HCT116 (cell line): ENCODE measurements around the gene TMEM209. TPM values are rescaled to one million over a fixed set of nuclear protein-coding genes. Genes with fewer than 3 reads are reported as not detected.

Source experiments
- ATAC-seq: fragments of 200-7000 bp; cut with Tn5 transposase; 2 replicates; pipeline ENCODE4 v1.9.1; 2020; ENCODE audit warnings: mild to moderate bottlenecking, moderate library complexity
- BruUV-seq: library from RNA; stranded (reverse); fragments of 400-500 nt; replicated peaks from 2 replicates; lab custom pipeline; 2021; lab: Mats Ljungman, UMichigan
- CTCF ChIA-PET: fragments of 300-600 bp; sonication (Branson Sonifier 250); formaldehyde crosslinking; loops from one replicate; lab custom pipeline; 2021; ENCODE audit warnings: antibody characterized with exemption; lab: Charles Lee
- POLR2A ChIA-PET: fragments of 300-600, 350-600 bp; sonication (Branson Sonifier 250); formaldehyde crosslinking; loops from one replicate; lab custom pipeline; 2021; ENCODE audit warnings: antibody characterized with exemption; lab: Charles Lee
- RAD21 ChIA-PET, 2 experiments: fragments of 300-600 bp; sonication (Branson Sonifier 250); formaldehyde crosslinking; loops; one replicate each; lab custom pipeline; 2023; ENCODE audit warnings: low total read pairs in 2 of 2; ENCODE audit not compliant: uncharacterized antibody in 2 of 2, unreplicated experiment in 2 of 2, low non-redundant PET in 1 of 2; lab: Charles Lee
- DNase-seq: peaks from one replicate; pipeline ENCODE4 v3.0.0-alpha.2; 2010; ENCODE audit warnings: low read depth, low spot score
- H2AFZ ChIP-seq: fragments of 200-600 bp; shearing (Covaris generic), sonication (generic); 2 replicates; pipeline ENCODE4 v1.6.1; 2017; ENCODE audit warnings: low read depth, mixed run types, mixed read lengths, antibody characterized with exemption, low read length; ENCODE audit not compliant: poor library complexity, severe bottlenecking
- H3K27ac ChIP-seq: 2 replicates; pipeline ENCODE4 v1.5.1; 2012; ENCODE audit warnings: low read depth, low read length
- H3K27me3 ChIP-seq: fragments of 200-600 bp; sonication (generic); 2 replicates; pipeline ENCODE4 v1.6.1; 2016; ENCODE audit warnings: mixed run types, low read length, mixed read lengths; ENCODE audit not compliant: insufficient read depth
- H3K36me3 ChIP-seq, 2 experiments: fragments of 200-500 bp in 1 of 2; fragments of 200-600 bp in 1 of 2; sonication (Bioruptor generic) in 1 of 2; sonication (generic) in 1 of 2; 2 replicates each; pipeline versions ENCODE4 v1.5.1 to v1.6.1; 2014 to 2016; ENCODE audit warnings: low read length in 2 of 2, inconsistent platforms in 1 of 2, mixed read lengths in 1 of 2, mixed run types in 1 of 2; ENCODE audit not compliant: insufficient read depth in 2 of 2, control insufficient read depth in 1 of 2
- H3K4me1 ChIP-seq, 2 experiments: fragments of 200-600 bp in 1 of 2; sonication (generic) in 1 of 2; 2 replicates each; pipeline versions ENCODE4 v1.5.1 to v1.6.1; 2012 to 2017; ENCODE audit warnings: low read length in 2 of 2, inconsistent platforms in 1 of 2, mild to moderate bottlenecking in 1 of 2, mixed read lengths in 1 of 2, mixed run types in 1 of 2, moderate library complexity in 1 of 2; ENCODE audit not compliant: insufficient read depth in 2 of 2, control insufficient read depth in 1 of 2
- H3K4me2 ChIP-seq: fragments of 200-600 bp; sonication (generic); 2 replicates; pipeline ENCODE4 v1.6.1; 2017; ENCODE audit warnings: mixed run types, low read length, mixed read lengths
- H3K4me3 ChIP-seq, 2 experiments: fragments of 200-600 bp in 1 of 2; sonication (generic) in 1 of 2; replicated peaks in 1 of 2; 2 replicates each; pipeline ENCODE4 v1.5.1; 2011 to 2016; ENCODE audit warnings: low read length in 2 of 2, control low read depth in 1 of 2, low read depth in 1 of 2, mild to moderate bottlenecking in 1 of 2, mixed read lengths in 1 of 2, mixed run types in 1 of 2
- H3K79me2 ChIP-seq: fragments of 200-600 bp; sonication (generic); 2 replicates; pipeline ENCODE4 v1.6.1; 2017; ENCODE audit warnings: mild to moderate bottlenecking, mixed run types, low read length, moderate library complexity, mixed read lengths; ENCODE audit not compliant: insufficient read depth
- H3K9ac ChIP-seq: fragments of 200-600 bp; sonication (generic); 2 replicates; pipeline ENCODE4 v1.6.1; 2016; ENCODE audit warnings: low read length, mixed read lengths
- H3K9me2 ChIP-seq: fragments of 200-600 bp; sonication (generic), shearing (Covaris generic); 2 replicates; pipeline ENCODE4 v1.6.1; 2017; ENCODE audit warnings: mixed run types, mild to moderate bottlenecking, moderate library complexity; ENCODE audit not compliant: insufficient read depth
- H3K9me3 ChIP-seq, 2 experiments: fragments of 200-500 bp in 1 of 2; fragments of 200-600 bp in 1 of 2; sonication (Bioruptor generic) in 1 of 2; sonication (generic) in 1 of 2; 2 replicates each; pipeline ENCODE4 v1.6.1; 2014 to 2017; ENCODE audit warnings: low read length in 2 of 2, mixed read lengths in 2 of 2, inconsistent platforms in 1 of 2, low read depth in 1 of 2, mild to moderate bottlenecking in 1 of 2, mixed run types in 1 of 2, moderate library complexity in 1 of 2; ENCODE audit not compliant: control insufficient read depth in 1 of 2, insufficient read depth in 1 of 2
- H4K20me1 ChIP-seq: fragments of 200-600 bp; sonication (generic), shearing (Covaris generic); 2 replicates; pipeline ENCODE4 v1.6.1; 2017; ENCODE audit warnings: mixed run types, mild to moderate bottlenecking, moderate library complexity; ENCODE audit not compliant: insufficient read depth
- FOSL1 ChIP-seq: IDR thresholded peaks from 2 replicates; pipeline ENCODE4 v1.6.1; 2012; ENCODE audit warnings: low read depth
- JUND ChIP-seq: IDR thresholded peaks from 2 replicates; pipeline ENCODE4 v1.6.1; 2012
- RAD21 ChIP-seq: IDR thresholded peaks from 2 replicates; pipeline ENCODE4 v1.6.1; 2012; ENCODE audit warnings: low read depth, mild to moderate bottlenecking
- SIN3A ChIP-seq: IDR thresholded peaks from 2 replicates; pipeline ENCODE4 v1.6.1; 2012; ENCODE audit warnings: low read depth
- SRF ChIP-seq: IDR thresholded peaks from 2 replicates; pipeline ENCODE4 v1.6.1; 2012; ENCODE audit warnings: low read depth
- YY1 ChIP-seq: IDR thresholded peaks from 2 replicates; pipeline ENCODE4 v1.6.1; 2011; ENCODE audit warnings: low read length, low read depth, moderate library complexity, mild to moderate bottlenecking; ENCODE audit not compliant: insufficient replicate concordance; ENCODE audit errors: extremely low read depth
- intact Hi-C: fragments of 100-400 bp; cut with micrococcal nuclease; formaldehyde crosslinking; loops from 2 replicates; pipeline ENCODE4 v1.10.0; 2022
- total RNA-seq: library from RNA; stranded (reverse); gene quantifications from one replicate; pipeline ENCODE4 v1.2.1, GENCODE V29; 2021; ENCODE audit not compliant: unreplicated experiment
- TF ChIP-seq, protein P1 (sequence below), 3 experiments: fragments of 200-600 bp in 1 of 3; sonication (generic) in 1 of 3; IDR thresholded peaks in 2 of 3; conservative IDR thresholded peaks in 1 of 3; 2 replicates each; pipeline ENCODE4 v1.5.1; 2012 to 2017; ENCODE audit warnings: low read depth in 2 of 3, low read length in 2 of 3, antibody characterized with exemption in 1 of 3, borderline replicate concordance in 1 of 3, control low read depth in 1 of 3, mild to moderate bottlenecking in 1 of 3, mixed read lengths in 1 of 3, mixed run types in 1 of 3, moderate library complexity in 1 of 3; ENCODE audit not compliant: insufficient read depth in 1 of 3
- TF ChIP-seq, protein P2 (sequence below): IDR thresholded peaks from 2 replicates; pipeline ENCODE4 v1.6.1; 2011; ENCODE audit warnings: mild to moderate bottlenecking, low read length, moderate library complexity; ENCODE audit not compliant: insufficient replicate concordance; ENCODE audit errors: extremely low read depth
- TF ChIP-seq, protein P3 (sequence below): IDR thresholded peaks from 2 replicates; pipeline ENCODE4 v1.6.1; 2012

Gene TMEM209
- total RNA-seq, 1 experiment from 2014 or later, result 35.8 TPM

DNA sequence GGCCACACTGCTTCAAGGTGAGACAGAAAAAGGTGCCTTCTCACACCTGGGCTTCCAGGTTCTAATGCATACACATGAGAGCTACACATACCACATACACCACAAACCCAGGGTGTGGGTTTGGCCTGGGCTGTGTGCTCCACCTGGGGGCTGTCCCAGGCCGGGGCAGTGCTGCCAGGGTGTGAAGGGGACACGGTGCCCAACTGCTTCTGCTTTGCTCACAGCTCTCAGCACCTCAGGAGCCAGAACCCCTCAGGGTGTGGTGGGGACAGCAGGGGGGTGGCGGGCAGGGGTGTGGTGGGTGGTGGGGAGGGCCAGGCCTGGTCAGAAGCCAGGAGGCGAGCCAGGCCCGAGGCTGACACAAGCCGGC, 51.1 kb downstream of the TMEM209 start:
- no peak overlapping the region for H3K4me3 ChIP-seq
- no peak for DNase-seq
- no peaks in the 10 kb centered on the region for H3K79me2 ChIP-seq
- no peak overlapping the region for H3K27ac ChIP-seq
- no peaks in the 10 kb centered on the region for H3K4me1 ChIP-seq
- no peaks in the 10 kb centered on the region for H4K20me1 ChIP-seq
- H2AFZ ChIP-seq, result no peak overlapping the region
- H3K27me3 ChIP-seq, result no peaks in the 10 kb centered on the region
- no TSS peak for BruUV-seq
- ChIA-PET RAD21 (interaction anchor here in 1 of 2 experiments (0.6 kb wide), 1 partner anchor 526 kb away, joined by 5 read pairs; no protein-coding TSS in a partner anchor), POLR2A (no interaction called here), CTCF (no interaction called here)
- intact Hi-C loops, result no loop called here
- peak; percentile 52 for ATAC-seq
- TF ChIP-seq, protein P1, sequence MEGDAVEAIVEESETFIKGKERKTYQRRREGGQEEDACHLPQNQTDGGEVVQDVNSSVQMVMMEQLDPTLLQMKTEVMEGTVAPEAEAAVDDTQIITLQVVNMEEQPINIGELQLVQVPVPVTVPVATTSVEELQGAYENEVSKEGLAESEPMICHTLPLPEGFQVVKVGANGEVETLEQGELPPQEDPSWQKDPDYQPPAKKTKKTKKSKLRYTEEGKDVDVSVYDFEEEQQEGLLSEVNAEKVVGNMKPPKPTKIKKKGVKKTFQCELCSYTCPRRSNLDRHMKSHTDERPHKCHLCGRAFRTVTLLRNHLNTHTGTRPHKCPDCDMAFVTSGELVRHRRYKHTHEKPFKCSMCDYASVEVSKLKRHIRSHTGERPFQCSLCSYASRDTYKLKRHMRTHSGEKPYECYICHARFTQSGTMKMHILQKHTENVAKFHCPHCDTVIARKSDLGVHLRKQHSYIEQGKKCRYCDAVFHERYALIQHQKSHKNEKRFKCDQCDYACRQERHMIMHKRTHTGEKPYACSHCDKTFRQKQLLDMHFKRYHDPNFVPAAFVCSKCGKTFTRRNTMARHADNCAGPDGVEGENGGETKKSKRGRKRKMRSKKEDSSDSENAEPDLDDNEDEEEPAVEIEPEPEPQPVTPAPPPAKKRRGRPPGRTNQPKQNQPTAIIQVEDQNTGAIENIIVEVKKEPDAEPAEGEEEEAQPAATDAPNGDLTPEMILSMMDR (IDR thresholded peaks at IDR 0.05 in 2 of 3, conservative IDR thresholded peaks at IDR 0.05 in 1 of 3; ENCODE audit: borderline replicate concordance in 1 of 3, insufficient read depth in 1 of 3, low read depth in 2 of 3, low read length in 2 of 3), result no peak
- TF ChIP-seq FOSL1 (no peak), SIN3A (no peak), SRF (no peak), RAD21 (no peak), JUND (no peak), YY1 (no peak)
- TF ChIP-seq, protein P2, sequence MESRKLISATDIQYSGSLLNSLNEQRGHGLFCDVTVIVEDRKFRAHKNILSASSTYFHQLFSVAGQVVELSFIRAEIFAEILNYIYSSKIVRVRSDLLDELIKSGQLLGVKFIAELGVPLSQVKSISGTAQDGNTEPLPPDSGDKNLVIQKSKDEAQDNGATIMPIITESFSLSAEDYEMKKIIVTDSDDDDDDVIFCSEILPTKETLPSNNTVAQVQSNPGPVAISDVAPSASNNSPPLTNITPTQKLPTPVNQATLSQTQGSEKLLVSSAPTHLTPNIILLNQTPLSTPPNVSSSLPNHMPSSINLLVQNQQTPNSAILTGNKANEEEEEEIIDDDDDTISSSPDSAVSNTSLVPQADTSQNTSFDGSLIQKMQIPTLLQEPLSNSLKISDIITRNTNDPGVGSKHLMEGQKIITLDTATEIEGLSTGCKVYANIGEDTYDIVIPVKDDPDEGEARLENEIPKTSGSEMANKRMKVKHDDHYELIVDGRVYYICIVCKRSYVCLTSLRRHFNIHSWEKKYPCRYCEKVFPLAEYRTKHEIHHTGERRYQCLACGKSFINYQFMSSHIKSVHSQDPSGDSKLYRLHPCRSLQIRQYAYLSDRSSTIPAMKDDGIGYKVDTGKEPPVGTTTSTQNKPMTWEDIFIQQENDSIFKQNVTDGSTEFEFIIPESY, result no peak
- TF ChIP-seq, protein P3, sequence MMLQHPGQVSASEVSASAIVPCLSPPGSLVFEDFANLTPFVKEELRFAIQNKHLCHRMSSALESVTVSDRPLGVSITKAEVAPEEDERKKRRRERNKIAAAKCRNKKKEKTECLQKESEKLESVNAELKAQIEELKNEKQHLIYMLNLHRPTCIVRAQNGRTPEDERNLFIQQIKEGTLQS, result no peak
- no peak overlapping the region for H3K4me2 ChIP-seq
- no peaks in the 10 kb centered on the region for H3K9me2 ChIP-seq
- no peak overlapping the region for H3K9ac ChIP-seq
- H3K9me3 ChIP-seq, result no peaks in the 10 kb centered on the region
- no peaks in the 10 kb centered on the region for H3K36me3 ChIP-seq
